GM18907 (cell line): ENCODE results near the gene NUTF2.
A peak's percentile ranks its signal among the peaks of the same experiment; 100 is the strongest.
"Not testable (repeated sequence)": the region's sequence is repeated elsewhere in the genome, so short reads cannot be mapped to it uniquely, and the experiment has no call there.

ENCODE experiments used
- ATAC-seq: cut with Tn5 transposase; IDR thresholded peaks from one replicate; pipeline ENCODE4 v1.9.1; 2021; ENCODE audit warnings: mild to moderate bottlenecking, moderate library complexity; ENCODE audit not compliant: unreplicated experiment

NUTF2 gene

DNA sequence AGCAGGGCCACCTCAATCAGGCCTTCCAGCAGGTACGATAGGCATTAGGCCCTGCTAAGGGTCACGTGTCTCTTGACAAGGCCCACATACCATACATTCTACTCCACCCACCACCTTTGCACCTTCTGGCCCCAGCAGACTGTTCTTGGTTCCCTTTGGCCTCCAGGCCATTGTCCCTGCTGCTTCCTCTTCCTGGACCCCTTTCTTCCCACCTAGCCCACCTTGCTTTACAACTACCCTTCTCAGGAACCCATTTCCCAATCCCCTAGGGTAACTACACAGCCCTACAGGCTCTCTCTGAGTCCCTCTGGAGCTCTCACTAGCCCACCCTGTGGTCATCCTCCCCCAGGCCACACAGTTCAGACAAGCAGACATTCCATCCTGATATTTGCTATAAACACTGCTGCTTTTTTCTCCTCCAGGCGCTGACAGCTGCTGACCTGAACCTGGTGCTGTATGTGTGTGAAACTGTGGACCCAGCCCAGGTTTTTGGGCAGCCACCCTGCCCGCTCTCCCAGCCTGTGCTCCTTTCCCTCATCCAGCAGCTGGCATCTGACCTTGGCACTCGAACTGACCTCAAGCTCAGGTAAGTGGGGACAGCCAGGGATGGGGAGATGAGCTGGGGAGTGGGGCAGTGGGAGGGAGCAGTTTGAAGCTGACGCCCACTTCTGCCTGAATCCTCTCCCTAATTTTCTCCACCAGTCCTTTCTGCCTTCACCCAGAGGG is 36.6 kb downstream of the NUTF2 start:
- ATAC-seq, result no peak

DNA sequence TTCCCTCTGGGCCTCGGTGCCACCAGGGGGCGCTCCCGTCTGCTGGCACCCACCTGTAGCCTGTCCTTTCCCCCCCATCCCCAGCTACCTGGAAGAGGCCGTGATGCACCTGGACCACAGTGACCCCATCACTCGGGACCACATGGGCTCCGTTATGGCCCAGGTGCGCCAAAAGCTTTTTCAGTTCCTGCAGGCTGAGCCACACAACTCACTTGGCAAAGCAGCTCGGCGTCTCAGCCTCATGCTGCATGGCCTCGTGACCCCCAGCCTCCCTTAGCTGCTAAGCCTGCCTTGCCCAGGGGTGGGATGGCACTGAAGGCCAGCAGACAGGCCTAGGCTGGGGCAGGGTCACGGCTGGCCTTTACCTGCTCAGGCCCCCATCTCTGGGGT is 37.1 kb downstream of the NUTF2 start:
- ATAC-seq, result no peak

- ATAC-seq, result no peak
These were observed 38.0 kb downstream of the NUTF2 start, which contains the start of gene NRN1L for GRCh38 chr16:67884684-67885083. TSS of gene NRN1L (plus strand) at chr16:67884885. CDS start at chr16:67884904, 19 bp downstream.

DNA sequence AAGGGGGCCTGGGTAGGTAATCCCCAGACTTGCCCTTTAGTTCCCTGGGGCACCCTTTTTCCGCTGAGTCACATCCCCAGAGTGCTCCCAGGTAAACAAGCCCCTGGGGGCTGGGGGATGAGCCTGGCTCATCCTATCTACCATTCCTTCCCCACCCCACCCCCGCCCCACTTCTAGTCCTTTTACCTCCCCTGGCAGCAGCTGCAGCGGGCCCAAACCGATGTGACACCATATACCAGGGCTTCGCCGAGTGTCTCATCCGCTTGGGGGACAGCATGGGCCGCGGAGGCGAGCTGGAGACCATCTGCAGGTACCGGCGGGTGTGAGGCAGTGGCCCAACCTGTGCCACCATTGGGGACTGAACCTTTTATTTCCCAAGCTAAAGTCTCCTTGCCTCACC is 38.8 kb downstream of the NUTF2 start:
- no peak for ATAC-seq

- ATAC-seq, result no peak
These were observed 39.2 kb downstream of the NUTF2 start for GRCh38 chr16:67885976-67886375.

DNA sequence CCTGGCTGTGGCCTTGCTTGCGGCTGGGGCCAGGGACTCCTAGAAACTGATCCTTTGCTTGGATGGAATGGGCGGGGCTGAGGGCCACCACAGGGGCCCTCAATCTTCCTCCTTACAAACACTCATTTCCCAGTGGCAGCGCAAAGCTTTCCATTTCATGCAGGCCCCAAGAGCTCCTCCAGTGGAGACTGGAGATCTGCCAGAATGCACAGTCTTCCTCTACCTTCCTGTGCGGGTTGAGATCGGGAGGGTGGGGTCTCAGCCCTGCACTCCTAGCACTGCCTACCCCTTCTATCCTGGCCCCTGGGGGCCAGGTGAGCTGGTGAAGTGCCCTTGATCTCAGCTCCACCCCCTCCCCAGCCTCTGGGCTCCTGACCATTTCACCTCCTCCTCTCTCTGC is 39.7 kb downstream of the NUTF2 start:
- no peak for ATAC-seq

DNA sequence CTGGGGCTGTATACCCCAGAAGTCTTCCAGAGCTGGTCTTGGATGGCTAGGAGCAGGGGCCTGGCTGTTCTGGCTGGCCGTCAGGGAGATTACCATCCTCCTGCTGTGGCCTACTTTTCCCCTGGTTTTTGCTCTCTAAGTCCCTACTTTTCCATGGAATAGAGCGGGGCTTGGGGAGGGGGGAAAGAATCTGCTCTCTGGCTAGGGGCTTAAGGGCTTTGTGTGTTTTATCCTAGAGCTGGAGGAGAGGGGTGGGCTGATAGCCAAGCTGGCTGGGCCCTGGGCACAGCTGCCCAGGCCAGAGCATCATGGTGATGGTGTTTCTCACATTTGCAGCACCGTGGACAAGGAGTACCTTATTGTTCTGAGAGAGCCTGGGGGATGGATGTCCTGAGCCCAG is 41.6 kb downstream of the NUTF2 start:
- ATAC-seq, result no peak

DNA sequence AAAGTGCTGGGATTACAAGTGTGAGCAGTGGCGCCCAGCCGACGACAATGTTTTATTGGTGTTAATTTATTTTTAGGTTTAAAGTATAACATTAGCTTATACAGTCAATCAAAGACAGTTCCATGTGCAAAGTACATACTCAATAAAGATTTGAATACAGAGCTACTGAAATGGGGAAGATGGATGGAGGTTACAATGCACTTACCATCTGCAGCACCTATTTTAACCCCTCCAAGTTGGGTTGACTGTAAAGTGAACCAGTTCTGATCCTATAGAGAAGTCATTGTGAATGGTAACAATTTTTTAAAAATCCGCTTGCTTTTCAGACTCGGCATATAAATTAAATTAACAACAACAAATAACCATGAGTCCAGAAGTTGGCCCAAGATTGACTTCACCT is 45.6 kb downstream of the NUTF2 start:
- ATAC-seq, result no peak

- peak; percentile 84 for ATAC-seq
These were observed 46.4 kb downstream of the NUTF2 start, which contains the start of gene PSKH1 for GRCh38 chr16:67892899-67893742. TSS of gene PSKH1 (plus strand) at chr16:67893254. CDS start at chr16:67908750, 15,496 bp downstream.

DNA sequence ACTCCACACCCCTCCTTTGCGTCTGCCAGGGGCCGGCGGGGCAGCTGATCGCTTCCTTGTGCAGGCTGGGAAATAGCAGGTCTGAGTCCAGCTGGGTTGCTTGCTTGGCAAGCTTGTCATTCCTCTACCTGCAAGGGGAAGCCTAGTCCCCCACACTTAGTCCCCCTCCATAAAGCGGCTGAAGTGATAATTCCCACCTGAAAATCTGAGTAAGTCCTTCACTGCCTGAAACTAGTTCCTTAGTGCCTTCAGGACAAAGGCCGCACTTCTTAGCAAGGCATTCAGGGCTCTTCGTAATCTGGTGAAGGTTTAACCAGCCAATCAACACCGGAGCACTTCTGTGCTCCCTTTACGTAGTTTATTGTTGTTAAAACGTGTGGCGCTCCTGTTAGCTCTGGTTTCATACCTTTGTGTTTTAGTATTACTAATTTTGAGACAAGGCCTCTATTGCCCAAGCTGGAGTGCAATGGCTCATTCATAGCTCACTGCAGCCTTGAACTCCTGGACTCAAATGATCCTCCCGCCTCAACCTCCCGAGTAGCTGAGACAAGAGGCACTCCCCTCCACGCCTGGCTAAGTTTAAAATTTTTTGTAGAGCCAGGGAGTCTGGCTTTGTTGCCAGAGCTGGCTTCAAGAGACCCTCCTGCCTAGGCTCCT is 47.1 kb downstream of the NUTF2 start:
- no peak for ATAC-seq

DNA sequence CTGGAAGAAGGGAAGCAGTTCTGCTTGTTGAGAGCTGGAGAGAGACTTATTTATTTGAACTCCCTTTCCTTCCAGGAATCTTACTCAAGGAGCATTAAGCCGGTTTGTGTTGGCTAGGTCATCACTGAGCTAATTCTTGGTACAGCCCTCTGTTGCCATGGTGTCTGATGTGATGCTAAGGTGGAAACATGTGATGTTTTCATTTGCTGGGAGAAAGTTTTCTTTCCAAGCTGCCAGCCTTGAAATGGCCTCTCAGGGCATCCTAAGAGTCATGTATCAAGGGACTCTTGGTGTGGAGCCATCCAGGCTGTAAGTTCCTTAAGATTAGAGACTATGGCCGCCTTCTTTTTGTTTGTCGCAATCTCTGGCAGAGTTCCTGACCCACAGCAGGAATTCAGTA is 50.5 kb downstream of the NUTF2 start:
- ATAC-seq, result no peak

DNA sequence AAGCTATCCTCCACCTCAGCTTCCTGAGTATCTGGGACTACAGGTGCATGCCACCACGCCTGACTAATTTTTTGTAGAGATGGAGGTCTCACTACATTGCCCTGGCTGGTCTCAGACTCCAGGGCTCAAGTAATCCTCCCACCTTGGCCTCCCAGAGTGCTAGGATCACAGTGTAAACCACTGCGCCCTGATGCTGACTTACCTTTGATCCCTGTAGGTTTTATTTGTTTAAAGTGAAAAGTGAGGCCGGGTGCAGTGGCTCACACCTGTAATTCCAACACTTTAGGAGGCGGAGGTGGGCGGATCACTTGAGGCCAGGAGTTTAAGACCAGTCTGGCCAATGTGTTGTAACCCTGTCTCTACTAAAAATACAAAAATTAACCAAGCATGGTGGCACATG is 55.0 kb downstream of the NUTF2 start:
- ATAC-seq, result no peak

- no peak for ATAC-seq
These were observed 56.1 kb downstream of the NUTF2 start for GRCh38 chr16:67902831-67903230.

- ATAC-seq, result no peak
These were observed 60.9 kb downstream of the NUTF2 start for GRCh38 chr16:67907397-67908180.

DNA sequence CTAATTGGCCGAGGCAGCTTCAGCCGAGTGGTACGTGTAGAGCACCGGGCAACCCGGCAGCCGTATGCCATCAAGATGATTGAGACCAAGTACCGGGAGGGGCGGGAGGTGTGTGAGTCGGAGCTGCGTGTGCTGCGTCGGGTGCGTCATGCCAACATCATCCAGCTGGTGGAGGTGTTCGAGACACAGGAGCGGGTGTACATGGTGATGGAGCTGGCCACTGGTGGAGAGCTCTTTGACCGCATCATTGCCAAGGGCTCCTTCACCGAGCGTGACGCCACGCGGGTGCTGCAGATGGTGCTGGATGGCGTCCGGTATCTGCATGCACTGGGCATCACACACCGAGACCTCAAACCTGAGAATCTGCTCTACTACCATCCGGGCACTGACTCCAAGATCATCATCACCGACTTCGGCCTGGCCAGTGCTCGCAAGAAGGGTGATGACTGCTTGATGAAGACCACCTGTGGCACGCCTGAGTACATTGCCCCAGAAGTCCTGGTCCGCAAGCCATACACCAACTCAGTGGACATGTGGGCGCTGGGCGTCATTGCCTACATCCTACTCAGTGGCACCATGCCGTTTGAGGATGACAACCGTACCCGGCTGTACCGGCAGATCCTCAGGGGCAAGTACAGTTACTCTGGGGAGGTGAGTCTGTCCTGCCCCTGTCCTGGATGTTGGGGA is 62.5 kb downstream of the NUTF2 start:
- no peak for ATAC-seq

DNA sequence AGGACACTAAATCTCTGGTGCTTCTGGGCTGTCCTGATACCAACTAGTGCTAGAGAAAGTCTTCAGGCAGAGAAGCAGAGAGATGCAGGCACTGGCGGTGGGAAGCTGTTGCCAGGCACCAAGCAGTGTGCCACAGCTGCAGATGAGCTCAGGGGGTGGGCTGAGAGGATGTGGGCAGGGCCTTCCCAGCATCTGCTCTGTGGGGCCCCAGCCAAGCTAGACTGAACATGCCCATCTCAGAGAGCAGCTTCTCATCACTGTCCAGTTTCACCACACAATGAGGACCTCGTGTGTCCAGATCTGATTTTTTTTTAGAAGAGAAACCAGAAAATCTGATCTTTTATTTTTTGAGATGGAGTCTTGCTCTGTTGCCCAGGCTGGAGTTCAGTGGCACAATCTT is 63.4 kb downstream of the NUTF2 start:
- no peak for ATAC-seq

DNA sequence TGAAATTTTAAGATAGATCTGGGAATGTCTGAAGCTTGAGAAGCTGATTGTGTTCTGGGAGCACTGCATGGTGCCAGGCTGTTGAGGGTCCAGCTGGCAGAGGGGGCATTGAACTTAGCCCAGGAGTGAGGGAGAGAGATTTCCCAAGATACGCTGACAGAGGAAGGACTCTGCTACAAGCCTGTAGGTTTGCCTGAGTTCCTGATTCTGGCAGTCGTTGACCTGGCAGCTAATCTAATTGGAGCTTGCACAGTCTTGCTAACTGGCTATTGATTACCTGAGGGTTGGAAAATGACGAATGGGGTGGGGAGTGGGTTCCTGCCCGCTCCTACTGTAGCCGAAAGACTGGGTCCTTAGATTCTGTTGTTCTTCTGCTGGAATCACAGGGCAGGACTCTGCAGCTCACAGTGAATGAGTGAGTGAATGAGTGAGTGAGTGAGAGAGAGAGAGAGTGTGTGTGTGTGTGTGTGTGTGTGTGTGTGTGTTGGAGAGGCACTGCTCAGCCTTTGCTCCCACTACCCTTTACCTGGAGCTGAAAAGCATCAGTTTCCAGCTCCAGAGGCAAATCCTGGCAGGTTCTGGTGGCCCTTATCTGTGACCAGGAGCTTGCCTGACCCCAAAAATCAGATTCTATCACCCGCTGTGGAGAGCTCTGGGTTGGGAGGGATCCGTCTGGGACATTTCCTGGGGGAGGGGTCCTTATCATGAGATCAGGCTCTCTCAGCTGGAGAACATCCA is 68.2 kb downstream of the NUTF2 start:
- ATAC-seq, result no peak

DNA sequence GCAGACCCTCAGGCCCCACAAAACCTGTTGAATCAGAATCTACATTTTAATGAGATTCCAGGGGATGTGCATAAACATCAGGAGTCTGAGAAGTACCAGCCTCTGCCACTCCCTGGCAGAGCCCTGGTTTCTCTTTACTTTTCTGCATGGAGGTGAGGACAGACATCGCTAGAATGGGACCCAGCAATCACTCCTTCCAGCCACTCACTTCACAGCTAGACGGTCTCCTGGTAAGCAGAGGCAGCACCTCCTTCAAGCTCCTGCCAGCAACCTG is 68.7 kb downstream of the NUTF2 start:
- ATAC-seq, result not testable (repeated sequence)

DNA sequence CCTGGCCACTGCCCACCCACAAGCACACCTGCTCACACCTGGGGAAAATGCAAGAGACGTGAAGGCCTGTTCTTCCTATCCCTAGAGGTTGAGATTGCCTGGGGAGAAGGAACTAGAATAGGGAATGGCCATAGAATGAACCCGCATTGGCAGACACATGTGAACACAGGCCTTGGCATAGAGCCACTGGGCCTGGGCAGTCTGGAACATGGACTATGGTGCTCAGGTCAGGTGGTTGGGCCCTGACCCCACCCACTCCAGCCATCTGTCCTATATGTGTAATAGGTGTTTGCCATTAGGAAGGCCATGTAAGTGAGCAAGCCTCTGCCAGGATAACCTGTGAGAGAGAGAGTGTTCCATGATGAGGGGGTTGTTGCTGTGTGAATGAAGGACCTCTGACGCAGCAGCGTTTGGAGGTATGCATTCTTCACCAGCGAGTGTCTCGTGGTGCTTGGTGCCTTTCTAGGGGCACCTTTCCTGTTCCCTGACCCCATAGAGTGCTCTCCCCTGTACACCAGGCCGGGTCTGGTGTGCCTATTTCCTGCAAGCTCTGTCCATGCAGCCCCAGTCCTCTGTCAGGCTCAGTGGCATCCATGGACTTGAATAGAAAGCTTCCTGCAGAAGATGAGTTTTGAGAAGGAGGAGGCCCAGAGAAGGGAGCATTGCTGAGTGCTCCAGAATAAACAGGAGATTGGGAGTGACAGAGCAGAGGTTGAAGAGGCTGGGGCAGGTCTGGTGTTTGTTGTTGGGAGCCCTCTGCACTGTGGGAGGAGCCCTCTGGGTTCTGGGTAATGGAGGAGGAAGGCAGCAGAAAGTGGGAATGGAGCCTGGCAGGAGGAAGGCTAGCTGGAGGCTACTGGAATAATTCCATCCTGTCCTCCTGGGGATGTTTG is 69.3 kb downstream of the NUTF2 start:
- no peak for ATAC-seq
